K562 (cell line): ENCODE measurements around the gene TBCC. TPM values are rescaled to one million over a fixed set of nuclear protein-coding genes. Genes with fewer than 3 reads are reported as not detected.
A peak's percentile ranks its signal among the peaks of the same experiment; 100 is the strongest.

Source experiments
- ATAC-seq: fragments of 200-7000 bp; cut with Tn5 transposase; 3 replicates; pipeline ENCODE4 v1.9.1; 2020; ENCODE audit warnings: moderate library complexity
- BruUV-seq: library from RNA; stranded (reverse); fragments of 400-500 nt; replicated peaks from 2 replicates; lab custom pipeline; 2021; lab: Mats Ljungman, UMichigan
- CTCF ChIA-PET: fragments of 300-600 bp; formaldehyde crosslinking; extraction: SDS; loops from one replicate; lab custom pipeline; 2021; ENCODE audit warnings: low intra/inter-chr PET ratio; lab: Yijun Ruan, JAX
- POLR2A ChIA-PET: fragments of 300-600, 350-650 bp; sonication (Branson Sonifier 250); formaldehyde crosslinking; extraction: SDS; loops from one replicate; lab custom pipeline; 2021; ENCODE audit warnings: antibody characterized with exemption, inconsistent platforms; lab: Yijun Ruan, JAX
- DNase-seq, 4 experiments: peaks; one replicate each; pipeline versions ENCODE4 v3.0.0 to v3.0.0-alpha.2; 2011 to 2018; ENCODE audit warnings: low spot score in 3 of 4, mixed read lengths in 3 of 4; ENCODE audit errors: extremely low read depth in 1 of 4
- FAIRE-seq: peaks from 2 replicates; lab custom pipeline; 2011; peaks lifted over from hg19 to GRCh38; lab: Jason Lieb, UNC
- H2AFZ ChIP-seq: 2 replicates; pipeline ENCODE4 v1.6.0; 2011; ENCODE audit warnings: low read depth, low read length, control low read depth, inconsistent platforms
- H3K27ac ChIP-seq: fragments of 200-600 bp; 3 replicates; pipeline ENCODE4 v1.8.0; 2011; ENCODE audit warnings: low read depth, mild to moderate bottlenecking, control low read depth, inconsistent platforms, low read length, moderate library complexity, mixed read lengths; ENCODE audit errors: extremely low read depth
- H3K27me3 ChIP-seq, 2 experiments: fragments of 300-600 bp in 1 of 2; 2 replicates in 1 of 2; 3 replicates in 1 of 2; pipeline versions ENCODE4 v1.6.0 to v1.8.0; 2011; ENCODE audit warnings: inconsistent platforms in 2 of 2, low read length in 2 of 2, mild to moderate bottlenecking in 1 of 2, mixed read lengths in 1 of 2, moderate library complexity in 1 of 2; ENCODE audit not compliant: control insufficient read depth in 2 of 2, insufficient read depth in 2 of 2
- H3K36me3 ChIP-seq: fragments of 300-600 bp; 3 replicates; pipeline ENCODE4 v1.8.0; 2011; ENCODE audit warnings: mild to moderate bottlenecking, low read length, inconsistent platforms; ENCODE audit not compliant: control insufficient read depth, insufficient read depth
- H3K4me1 ChIP-seq, 2 experiments: fragments of 200-600 bp in 1 of 2; replicated peaks in 1 of 2; 2 replicates in 1 of 2; 3 replicates in 1 of 2; pipeline versions ENCODE4 v1.5.1 to v1.8.0; 2011; ENCODE audit warnings: inconsistent platforms in 2 of 2, low read length in 2 of 2, mild to moderate bottlenecking in 1 of 2, mixed read lengths in 1 of 2, moderate library complexity in 1 of 2; ENCODE audit not compliant: control insufficient read depth in 2 of 2, insufficient read depth in 2 of 2
- H3K4me2 ChIP-seq: 2 replicates; pipeline ENCODE4 v1.6.1; 2011; ENCODE audit warnings: low read length, control low read depth, inconsistent platforms, mixed read lengths; ENCODE audit not compliant: insufficient read depth
- H3K4me3 ChIP-seq: fragments of 200-600 bp; sonication (generic), shearing (Covaris generic); 2 replicates; pipeline ENCODE4 v1.5.1; 2016; ENCODE audit warnings: control low read depth, inconsistent platforms
- H3K79me2 ChIP-seq: fragments of 200-600 bp; 3 replicates; pipeline ENCODE4 v1.8.0; 2011; ENCODE audit warnings: low read length, inconsistent platforms; ENCODE audit not compliant: control insufficient read depth, insufficient read depth
- H3K9ac ChIP-seq, 2 experiments: 2 replicates each; pipeline versions ENCODE4 v1.6.0 to v1.6.1; 2011; ENCODE audit warnings: low read depth in 2 of 2, low read length in 2 of 2, control low read depth in 1 of 2, inconsistent platforms in 1 of 2, mild to moderate bottlenecking in 1 of 2, mixed read lengths in 1 of 2; ENCODE audit not compliant: insufficient read depth in 1 of 2
- H3K9me1 ChIP-seq: one replicate; pipeline ENCODE4 v1.6.0; 2011; ENCODE audit warnings: inconsistent platforms, mild to moderate bottlenecking, low read length, moderate library complexity; ENCODE audit not compliant: control insufficient read depth, insufficient read depth
- H3K9me3 ChIP-seq: replicated peaks from 2 replicates; pipeline ENCODE4 v1.5.1; 2011; ENCODE audit warnings: low read depth, low read length, inconsistent platforms; ENCODE audit not compliant: control insufficient read depth, insufficient read depth
- H4K20me1 ChIP-seq: replicated peaks from 2 replicates; pipeline ENCODE4 v1.6.1; 2011; ENCODE audit warnings: low read length, inconsistent platforms, mixed read lengths; ENCODE audit not compliant: control insufficient read depth, insufficient read depth
- ADNP ChIP-seq: fragments of 200-800 bp; sonication (Bioruptor generic); IDR thresholded peaks from 2 replicates; pipeline ENCODE4 v1.6.1; 2016; ENCODE audit warnings: missing genetic modification characterization, missing compliant biosample characterization
- CCNT2 ChIP-seq: IDR thresholded peaks from 2 replicates; pipeline ENCODE4 v1.6.1; 2011; ENCODE audit warnings: borderline replicate concordance, low read depth, mild to moderate bottlenecking, moderate library complexity, mixed read lengths, low read length; ENCODE audit not compliant: insufficient read length; ENCODE audit errors: extremely low read depth
- NFIC ChIP-seq: fragments of 450-650 bp; IDR thresholded peaks from 2 replicates; pipeline ENCODE4 v1.6.1; 2017; ENCODE audit warnings: mild to moderate bottlenecking, inconsistent platforms
- RBBP5 ChIP-seq: fragments of 200-600 bp; sonication (generic); IDR thresholded peaks from 2 replicates; pipeline ENCODE4 v1.6.1; 2012; ENCODE audit warnings: borderline replicate concordance, mild to moderate bottlenecking, low read length, control low read depth, inconsistent platforms; ENCODE audit not compliant: insufficient read depth, poor library complexity, severe bottlenecking
- TAF1 ChIP-seq: IDR thresholded peaks from 2 replicates; pipeline ENCODE4 v1.6.1; 2011; ENCODE audit warnings: mild to moderate bottlenecking, low read length, moderate library complexity; ENCODE audit not compliant: insufficient read depth, control insufficient read depth, severe bottlenecking; ENCODE audit errors: extremely low read depth
- WGBS: fragments of 100-300 bp; shearing (Covaris generic); methylation state at CpG from one replicate; pipeline ENCODE4 v1.1.6; 2016; ENCODE audit warnings: low coverage, mixed read lengths; ENCODE audit not compliant: insufficient coverage; ENCODE audit errors: missing lambda C conversion rate; 5-methylcytosine and 5-hydroxymethylcytosine counted together
- in situ Hi-C: fragments of 300-500 bp; cut with MboI; formaldehyde crosslinking; loops from 4 replicates; pipeline ENCODE4 v1.15.0; 2018; ENCODE audit warnings: inconsistent platforms, mixed read lengths
- intact Hi-C: fragments of 100-400 bp; cut with micrococcal nuclease; formaldehyde crosslinking; loops from 2 replicates; pipeline ENCODE4 v1.14.2; 2022
- polyA plus RNA-seq, 8 experiments: library from polyadenylated mRNA; depleted of rRNA in 4 of 8; stranded (reverse) in 5 of 8; unstranded in 3 of 8; fragments of >200 nt; fragmentation: Nextera tagmentation in 2 of 8; fragmentation: Illumina TruSeq in 1 of 8; extraction: Ambion mirVana in 2 of 8; extraction: Trizol in 1 of 8; gene quantifications; 2 replicates each; pipeline versions ENCODE4 v1.2.1 to v1.2.3, GENCODE V29; 2011 to 2014; ENCODE audit warnings: inconsistent platforms in 1 of 8, missing spikeins in 1 of 8
- total RNA-seq, 7 experiments: library from RNA; depleted of rRNA in 6 of 7; stranded (reverse); fragments of >200 nt in 6 of 7; fragmentation: Illumina TruSeq in 2 of 7; extraction: Trizol in 2 of 7; gene quantifications; 2 replicates each; pipeline versions ENCODE4 v1.2.1 to v1.2.3, GENCODE V29; 2011 to 2021; ENCODE audit warnings: low replicate concordance in 1 of 7
- TF ChIP-seq, protein P1 (sequence below): fragments of 250-450 bp; sonication (Bioruptor Pico); IDR thresholded peaks from 2 replicates; pipeline ENCODE4 v1.6.1; 2021; ENCODE audit warnings: mild to moderate bottlenecking
- TF ChIP-seq, protein P2 (sequence below): sonication (generic); formaldehyde crosslinking; IDR thresholded peaks from 2 replicates; pipeline ENCODE4 v1.8.0; 2022; ENCODE audit warnings: missing genetic modification reagents, mild to moderate bottlenecking, moderate library complexity, borderline replicate concordance
- TF ChIP-seq, protein P3 (sequence below): sonication (generic); formaldehyde crosslinking; IDR thresholded peaks from 2 replicates; pipeline ENCODE4 v1.8.0; 2022; ENCODE audit warnings: mild to moderate bottlenecking, missing genetic modification reagents, borderline replicate concordance
- TF ChIP-seq, protein P4 (sequence below), 2 experiments: fragments of 450-650 bp; IDR thresholded peaks; 2 replicates each; pipeline ENCODE4 v1.6.1; 2016

TBCC gene
- total and polyA plus RNA-seq, 9 of the 15 experiments (the other 6 are each of a cell fraction or from before 2014, with no cell fraction given): 2.8 to 34.1 (median 23.3) TPM

DNA sequence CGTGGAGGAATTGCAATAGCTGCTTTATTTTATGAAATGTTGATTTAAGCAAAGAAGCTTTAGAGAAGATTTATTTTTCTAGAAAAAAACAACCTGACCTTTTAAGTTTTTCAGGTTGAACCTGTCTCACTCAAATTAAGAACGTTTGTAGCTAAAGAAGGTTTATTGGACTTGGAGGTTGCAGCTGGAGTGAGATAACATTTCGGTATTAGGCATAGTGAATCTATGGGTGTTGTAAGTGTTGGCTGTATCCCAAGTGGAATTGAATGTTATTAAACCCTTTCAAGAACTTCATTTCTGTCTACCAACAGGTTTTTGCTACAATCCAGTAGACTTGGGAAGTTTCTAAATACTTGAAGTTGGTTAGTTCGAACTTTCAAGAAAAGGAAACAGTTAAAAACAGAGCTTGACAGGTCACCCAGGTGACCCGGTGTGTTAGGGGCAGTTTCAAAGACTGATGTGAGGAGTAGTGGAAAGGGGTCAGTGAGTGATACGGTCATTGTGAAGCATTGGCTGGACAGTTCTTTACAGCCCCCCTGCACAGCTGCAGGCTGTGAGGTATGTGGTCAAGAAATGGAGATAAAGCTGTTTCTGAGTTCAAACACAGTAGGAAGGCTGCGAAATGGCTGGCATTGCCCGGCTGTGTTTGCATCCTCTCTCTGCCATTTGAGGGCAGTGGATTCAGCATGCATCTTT, 2.4 kb upstream of the TBCC start:
- ChIA-PET POLR2A (interaction anchor here (0.6 to 6.6 kb wide), 10 partner anchors 8 to 827 kb away, joined by 3 to 73 read pairs (median 6); partner anchors contain the start of genes BICRAL, BYSL, MED20 and RPL7L1), CTCF (no interaction called here)
- Histone ChIP-seq H3K9ac (peak overlapping the region in 1 of 2 experiments; percentile 87; a peak in 3 of 4 replicates), H3K36me3 (peaks cover 7% of the 10 kb centered on the region; the same call in 2 of the 3 replicates), H3K4me1 (peaks cover 13 to 29% of the 10 kb centered on the region in 2 experiments), H3K79me2 (peaks cover 36% of the 10 kb centered on the region), H3K27ac (no peak overlapping the region), H3K4me3 (peak overlapping the region; percentile 90; the same call in 1 of the 2 replicates), H3K27me3 (no peaks in the 10 kb centered on the region), H2AFZ (peak overlapping the region; percentile 6), H3K9me1 (no peaks in the 10 kb centered on the region), H3K4me2 (peak overlapping the region; percentile 87), H3K9me3 (no peaks in the 10 kb centered on the region), H4K20me1 (peaks cover 6% of the 10 kb centered on the region)
- TF ChIP-seq TAF1: peak; percentile 19
- TF ChIP-seq NFIC: peak; percentile 65
- peak; percentile 17; the same call in 1 of the 2 replicates for TF ChIP-seq ADNP (tag)
- TF ChIP-seq CCNT2: no peak
- TF ChIP-seq, protein P1, sequence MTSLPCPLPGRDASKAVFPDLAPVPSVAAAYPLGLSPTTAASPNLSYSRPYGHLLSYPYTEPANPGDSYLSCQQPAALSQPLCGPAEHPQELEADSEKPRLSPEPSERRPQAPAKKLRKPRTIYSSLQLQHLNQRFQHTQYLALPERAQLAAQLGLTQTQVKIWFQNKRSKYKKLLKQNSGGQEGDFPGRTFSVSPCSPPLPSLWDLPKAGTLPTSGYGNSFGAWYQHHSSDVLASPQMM (CRISPR knock-in tag): no peak
- TF ChIP-seq RBBP5: peak; percentile 30
- TF ChIP-seq, protein P2, sequence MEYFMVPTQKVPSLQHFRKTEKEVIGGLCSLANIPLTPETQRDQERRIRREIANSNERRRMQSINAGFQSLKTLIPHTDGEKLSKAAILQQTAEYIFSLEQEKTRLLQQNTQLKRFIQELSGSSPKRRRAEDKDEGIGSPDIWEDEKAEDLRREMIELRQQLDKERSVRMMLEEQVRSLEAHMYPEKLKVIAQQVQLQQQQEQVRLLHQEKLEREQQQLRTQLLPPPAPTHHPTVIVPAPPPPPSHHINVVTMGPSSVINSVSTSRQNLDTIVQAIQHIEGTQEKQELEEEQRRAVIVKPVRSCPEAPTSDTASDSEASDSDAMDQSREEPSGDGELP (CRISPR knock-in tag): peak; percentile 36; the same call in 1 of the 2 replicates
- TF ChIP-seq, protein P3, sequence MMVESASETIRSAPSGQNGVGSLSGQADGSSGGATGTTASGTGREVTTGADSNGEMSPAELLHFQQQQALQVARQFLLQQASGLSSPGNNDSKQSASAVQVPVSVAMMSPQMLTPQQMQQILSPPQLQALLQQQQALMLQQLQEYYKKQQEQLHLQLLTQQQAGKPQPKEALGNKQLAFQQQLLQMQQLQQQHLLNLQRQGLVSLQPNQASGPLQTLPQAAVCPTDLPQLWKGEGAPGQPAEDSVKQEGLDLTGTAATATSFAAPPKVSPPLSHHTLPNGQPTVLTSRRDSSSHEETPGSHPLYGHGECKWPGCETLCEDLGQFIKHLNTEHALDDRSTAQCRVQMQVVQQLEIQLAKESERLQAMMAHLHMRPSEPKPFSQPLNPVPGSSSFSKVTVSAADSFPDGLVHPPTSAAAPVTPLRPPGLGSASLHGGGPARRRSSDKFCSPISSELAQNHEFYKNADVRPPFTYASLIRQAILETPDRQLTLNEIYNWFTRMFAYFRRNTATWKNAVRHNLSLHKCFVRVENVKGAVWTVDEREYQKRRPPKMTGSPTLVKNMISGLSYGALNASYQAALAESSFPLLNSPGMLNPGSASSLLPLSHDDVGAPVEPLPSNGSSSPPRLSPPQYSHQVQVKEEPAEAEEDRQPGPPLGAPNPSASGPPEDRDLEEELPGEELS (CRISPR knock-in tag): no peak
- TF ChIP-seq, protein P4, sequence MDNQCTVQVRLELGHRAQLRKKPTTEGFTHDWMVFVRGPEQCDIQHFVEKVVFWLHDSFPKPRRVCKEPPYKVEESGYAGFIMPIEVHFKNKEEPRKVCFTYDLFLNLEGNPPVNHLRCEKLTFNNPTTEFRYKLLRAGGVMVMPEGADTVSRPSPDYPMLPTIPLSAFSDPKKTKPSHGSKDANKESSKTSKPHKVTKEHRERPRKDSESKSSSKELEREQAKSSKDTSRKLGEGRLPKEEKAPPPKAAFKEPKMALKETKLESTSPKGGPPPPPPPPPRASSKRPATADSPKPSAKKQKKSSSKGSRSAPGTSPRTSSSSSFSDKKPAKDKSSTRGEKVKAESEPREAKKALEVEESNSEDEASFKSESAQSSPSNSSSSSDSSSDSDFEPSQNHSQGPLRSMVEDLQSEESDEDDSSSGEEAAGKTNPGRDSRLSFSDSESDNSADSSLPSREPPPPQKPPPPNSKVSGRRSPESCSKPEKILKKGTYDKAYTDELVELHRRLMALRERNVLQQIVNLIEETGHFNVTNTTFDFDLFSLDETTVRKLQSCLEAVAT (IDR thresholded peaks at IDR 0.05): no peak
- ATAC-seq (no peak), FAIRE-seq (peak; percentile 51), DNase-seq (peak in 2 of 4 experiments; percentile 31 to 40)
- BruUV-seq: no TSS peak
- in situ Hi-C loops (no loop called here), intact Hi-C loops (loop anchor here (5.0 kb wide), 2 partner anchors 149 to 186 kb away; partner anchors contain the start of gene UBR2)
- 26% methylated on average over 8 of the region's 8 CpGs for WGBS
